GM10266 (cell line): Measurements from ENCODE around the gene AHR.

Experiments
- DNase-seq: peaks from one replicate; pipeline ENCODE4 v3.0.0; 2012; ENCODE audit errors: extremely low spot score
- CTCF ChIP-seq: IDR thresholded peaks from 2 replicates; pipeline ENCODE4 v1.5.1; 2012; ENCODE audit warnings: mild to moderate bottlenecking, low read depth; ENCODE audit not compliant: control insufficient read depth, insufficient read depth; ENCODE audit errors: missing control alignments

AHR gene

GRCh38 chr7:17355050-17355449 lies 56.6 kb downstream of the AHR start:
- no peak for DNase-seq
- TF ChIP-seq CTCF: no peak

DNA sequence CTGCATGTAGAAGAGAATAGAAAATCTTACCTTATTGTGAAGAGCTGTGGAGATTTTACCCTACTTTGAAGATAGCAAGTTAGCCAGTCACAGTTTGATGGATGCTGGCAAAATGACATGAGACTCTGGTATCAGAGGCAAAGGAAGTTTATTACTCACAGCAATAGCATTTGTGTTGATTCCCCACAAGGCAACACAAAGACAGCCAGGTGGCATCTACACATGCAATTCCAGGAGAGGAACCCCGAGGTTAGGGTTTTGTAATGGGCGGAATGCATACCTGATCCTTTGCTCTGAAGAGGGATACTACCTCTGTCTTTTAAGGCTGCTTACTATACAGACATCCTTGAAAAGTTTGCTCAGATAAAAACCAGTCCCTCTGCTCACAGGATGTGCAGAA lies 59.5 kb downstream of the AHR start:
- no peak for DNase-seq
- TF ChIP-seq CTCF: no peak

DNA sequence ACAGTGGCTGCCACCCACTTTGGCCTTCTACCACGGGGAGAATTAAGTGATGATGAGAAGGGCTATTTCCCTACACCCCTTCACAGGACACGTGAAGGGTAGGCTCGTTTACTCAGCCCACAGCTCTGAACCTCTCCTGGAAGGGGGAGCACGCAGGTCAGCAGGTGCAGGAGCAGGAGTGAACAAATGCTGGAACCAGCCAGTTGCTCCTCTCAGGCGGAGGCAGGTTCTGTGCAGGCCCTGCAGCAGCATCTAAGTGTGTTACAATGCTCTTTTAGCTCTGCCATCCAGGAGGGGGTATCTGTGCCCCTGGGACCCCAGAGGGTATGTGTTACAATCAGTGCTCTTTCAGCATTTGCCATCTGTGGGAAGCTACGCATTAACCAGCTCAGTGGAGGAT lies 61.2 kb downstream of the AHR start:
- no peak for TF ChIP-seq CTCF
- DNase-seq: no peak

GRCh38 chr7:17362439-17363105 lies 64.1 kb downstream of the AHR start:
- no peak for TF ChIP-seq CTCF
- DNase-seq: no peak

DNA sequence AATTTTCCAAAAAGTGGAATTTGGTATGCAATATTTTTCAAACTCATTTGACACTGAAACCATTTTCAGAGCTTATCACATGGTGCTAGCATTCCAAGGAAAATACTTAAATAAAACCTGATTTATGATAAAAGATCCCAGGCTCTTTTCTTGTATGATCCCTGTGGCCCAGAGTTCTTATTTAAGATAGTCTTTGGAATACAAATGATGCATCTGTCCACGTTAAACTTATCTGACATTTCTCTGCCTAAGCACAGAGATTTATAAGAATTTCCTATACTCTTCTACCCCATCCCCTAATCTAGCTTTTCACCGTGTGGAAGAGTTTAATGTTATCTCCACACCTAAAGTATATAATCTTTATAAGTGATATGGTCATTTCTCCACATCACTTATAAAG lies 66.2 kb downstream of the AHR start:
- TF ChIP-seq CTCF: no peak
- no peak for DNase-seq

DNA sequence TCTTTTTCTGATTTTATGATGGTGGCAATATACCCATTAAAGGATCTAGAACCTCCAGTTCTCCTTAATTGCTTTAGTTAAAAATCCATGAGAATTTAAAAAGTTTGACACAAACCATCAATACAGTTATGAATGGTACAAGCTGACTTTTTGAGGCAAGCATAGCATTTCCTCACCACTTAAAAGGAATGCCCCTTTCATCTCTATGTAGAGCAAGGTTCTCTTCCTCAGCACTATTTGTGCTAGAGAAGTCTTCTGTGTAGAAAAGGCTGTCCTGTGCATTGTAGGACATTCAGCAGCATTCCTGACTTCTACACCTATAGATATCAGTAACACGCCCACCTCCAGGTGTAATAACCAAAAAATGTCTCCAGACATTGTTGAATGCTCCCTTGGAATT lies 67.3 kb downstream of the AHR start:
- DNase-seq: no peak

More for the DNA sequence above, 67.3 kb downstream of the AHR start:
- TF ChIP-seq CTCF: no peak
